HG03439 (cell line): ENCODE measurements around the gene CLMN.

ENCODE experiments used
- ATAC-seq: cut with Tn5 transposase; IDR thresholded peaks from one replicate; pipeline ENCODE4 v1.9.1; 2021; ENCODE audit warnings: mild to moderate bottlenecking, moderate library complexity; ENCODE audit not compliant: unreplicated experiment

Gene CLMN

DNA sequence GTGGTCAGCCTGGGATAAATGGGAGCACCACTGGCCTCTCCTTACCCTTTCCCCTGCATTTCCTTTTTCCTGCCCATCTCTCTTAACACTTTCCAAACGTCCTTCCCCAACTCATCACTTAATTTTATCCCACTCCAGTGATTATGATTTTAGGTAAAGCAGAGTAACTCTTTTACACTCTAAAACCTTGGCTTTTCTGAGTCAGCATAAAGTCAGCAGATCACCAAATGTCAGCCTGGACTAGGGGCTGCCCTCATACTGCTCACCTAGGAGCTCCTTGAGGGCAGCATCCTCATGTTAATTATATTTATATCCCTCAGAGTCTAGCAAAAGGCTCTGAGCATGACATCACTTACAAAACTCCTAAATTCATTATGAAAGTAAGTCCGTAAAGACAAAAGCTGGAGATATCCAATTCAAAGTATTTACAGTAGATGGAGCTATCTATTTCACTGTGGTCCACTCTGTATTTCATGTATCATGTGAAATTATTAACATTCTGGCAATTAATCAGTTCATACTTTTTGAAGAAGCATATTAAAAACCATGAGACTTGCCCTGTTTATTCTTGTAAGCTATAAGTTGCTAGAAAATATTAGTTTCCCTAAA, 145.4 kb downstream of the CLMN start:
- ATAC-seq = no peak

DNA sequence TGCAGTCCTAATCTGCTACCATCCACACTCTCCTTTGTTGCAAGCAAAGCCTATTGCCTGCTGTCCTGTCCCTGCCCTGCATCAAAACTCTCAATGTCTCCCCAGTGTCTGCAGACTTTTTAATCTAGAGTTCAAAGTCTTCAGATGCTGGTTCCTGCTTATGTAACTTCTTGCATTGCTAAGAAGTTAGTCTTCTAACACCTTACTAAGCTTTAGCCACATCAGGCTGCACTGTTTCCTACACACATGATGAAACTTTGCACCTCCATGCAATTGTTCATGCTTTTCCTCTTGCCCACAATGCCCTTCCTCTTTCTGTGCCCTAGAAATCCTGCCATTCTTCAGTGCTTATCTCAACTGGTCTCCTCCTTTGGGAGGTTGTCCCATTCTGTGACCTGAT, 146.2 kb downstream of the CLMN start:
- no peak for ATAC-seq

DNA sequence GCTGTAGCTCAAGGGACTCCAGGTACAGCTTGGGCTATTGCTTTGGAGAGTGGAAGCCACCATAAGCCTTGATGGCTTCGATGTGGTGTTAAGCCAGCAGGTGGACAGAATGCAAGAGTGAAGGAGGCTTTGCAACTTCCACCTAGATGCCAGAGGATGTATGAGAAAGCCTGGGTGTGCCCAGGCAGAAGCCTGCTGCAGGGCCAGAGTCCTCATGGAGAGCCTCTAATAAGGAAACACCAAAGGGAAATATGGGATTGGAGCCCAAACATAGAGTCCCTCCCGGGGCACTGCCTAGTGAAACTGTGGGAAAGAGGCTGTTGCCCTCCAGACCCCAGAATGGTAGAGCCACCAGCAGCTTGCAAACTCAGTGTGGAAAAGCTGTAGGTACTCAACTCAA, 152.5 kb downstream of the CLMN start:
- ATAC-seq = no peak

DNA sequence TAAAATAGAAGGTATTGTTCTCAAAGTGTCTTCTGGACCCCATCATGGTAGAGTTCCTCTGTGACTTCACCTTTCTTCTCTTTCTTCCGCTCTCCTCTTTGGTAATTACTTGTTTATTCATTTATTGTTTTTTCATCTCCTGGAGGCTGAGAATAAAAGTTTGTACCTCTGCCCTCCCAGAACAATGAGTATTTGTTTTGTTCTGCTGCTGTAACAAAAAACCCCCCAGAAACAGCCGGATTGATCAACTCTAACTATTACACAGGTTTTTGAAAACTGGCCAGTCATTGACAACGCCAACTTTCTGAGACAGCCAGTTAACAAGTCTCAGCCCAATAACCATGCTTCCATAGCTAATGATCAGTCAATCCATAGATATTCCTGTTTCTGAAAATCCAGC, 154.2 kb downstream of the CLMN start:
- no peak for ATAC-seq

DNA sequence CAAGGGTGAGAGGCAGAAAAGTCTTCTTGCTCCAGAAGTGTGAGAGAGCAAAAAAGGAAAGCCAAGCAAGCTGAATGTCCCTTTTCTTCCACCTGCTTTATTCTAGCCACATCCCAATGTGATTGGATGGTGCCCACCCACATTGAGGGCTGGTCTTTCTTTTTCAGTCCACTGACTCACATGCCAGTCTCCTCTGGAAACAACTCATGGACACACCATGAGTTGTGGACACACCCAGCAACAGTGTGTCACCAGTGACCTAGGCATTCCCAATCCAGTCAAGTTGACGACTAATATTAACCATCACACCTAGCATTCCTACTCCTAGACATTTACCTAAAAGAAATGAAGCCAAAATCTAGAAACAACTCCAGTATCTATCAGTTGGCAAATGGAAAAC, 155.2 kb downstream of the CLMN start:
- ATAC-seq = no peak

DNA sequence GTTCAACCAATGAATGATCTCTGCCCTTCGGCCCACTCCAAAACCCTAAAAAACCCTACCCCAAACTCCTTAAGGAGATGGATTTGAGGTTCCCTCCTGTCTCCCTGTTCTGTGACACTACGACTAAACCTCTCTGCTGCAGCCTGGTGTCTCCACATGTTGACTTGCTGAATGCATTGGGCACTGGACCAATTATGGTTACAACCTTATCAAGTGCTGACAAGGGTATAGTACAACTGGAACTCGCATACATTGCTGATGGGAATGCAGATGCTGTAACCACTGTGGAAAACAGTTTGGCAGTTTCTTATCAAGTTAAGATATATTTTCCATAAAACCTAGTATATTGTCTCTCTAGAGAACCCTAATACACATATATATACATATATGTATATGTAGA, 156.0 kb downstream of the CLMN start:
- ATAC-seq = no peak

DNA sequence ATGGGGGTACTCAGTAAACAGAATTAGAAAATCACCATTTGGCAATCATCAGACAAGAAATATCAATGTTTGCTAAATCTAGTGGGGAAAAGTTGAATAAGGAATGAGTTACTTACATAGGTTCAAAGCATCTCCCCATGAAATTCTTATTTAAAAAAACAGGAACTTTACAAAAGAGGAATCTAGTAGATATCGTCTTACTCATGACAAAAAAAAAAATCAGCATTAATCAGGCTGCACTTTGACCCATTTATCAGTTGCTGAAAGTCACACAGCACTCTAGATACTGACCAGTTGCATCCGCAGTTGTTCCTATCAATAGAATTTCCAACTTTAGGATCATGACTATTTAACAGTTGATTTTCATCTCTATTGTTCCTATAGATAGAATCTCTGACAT, 156.6 kb downstream of the CLMN start:
- ATAC-seq = no peak

DNA sequence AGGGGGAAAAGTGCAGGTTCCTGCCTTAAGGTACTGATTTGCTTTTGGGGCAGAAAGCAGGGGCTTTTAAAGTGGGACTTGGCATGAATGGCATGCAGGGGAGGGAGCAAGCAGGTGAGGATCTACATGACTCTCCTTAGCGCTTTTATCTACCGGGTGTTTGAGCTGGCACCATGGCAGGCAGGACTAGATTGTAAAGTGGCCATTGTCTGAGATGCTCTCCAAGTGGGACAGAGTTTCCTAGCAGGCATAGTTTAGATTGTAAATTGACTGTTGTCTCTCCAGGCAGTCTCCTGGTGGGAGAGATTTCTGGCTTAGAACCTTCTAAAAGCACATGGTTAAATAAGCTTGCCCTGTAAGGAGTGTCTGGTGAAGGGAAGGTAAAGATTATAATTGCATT, 157.1 kb downstream of the CLMN start:
- no peak for ATAC-seq

DNA sequence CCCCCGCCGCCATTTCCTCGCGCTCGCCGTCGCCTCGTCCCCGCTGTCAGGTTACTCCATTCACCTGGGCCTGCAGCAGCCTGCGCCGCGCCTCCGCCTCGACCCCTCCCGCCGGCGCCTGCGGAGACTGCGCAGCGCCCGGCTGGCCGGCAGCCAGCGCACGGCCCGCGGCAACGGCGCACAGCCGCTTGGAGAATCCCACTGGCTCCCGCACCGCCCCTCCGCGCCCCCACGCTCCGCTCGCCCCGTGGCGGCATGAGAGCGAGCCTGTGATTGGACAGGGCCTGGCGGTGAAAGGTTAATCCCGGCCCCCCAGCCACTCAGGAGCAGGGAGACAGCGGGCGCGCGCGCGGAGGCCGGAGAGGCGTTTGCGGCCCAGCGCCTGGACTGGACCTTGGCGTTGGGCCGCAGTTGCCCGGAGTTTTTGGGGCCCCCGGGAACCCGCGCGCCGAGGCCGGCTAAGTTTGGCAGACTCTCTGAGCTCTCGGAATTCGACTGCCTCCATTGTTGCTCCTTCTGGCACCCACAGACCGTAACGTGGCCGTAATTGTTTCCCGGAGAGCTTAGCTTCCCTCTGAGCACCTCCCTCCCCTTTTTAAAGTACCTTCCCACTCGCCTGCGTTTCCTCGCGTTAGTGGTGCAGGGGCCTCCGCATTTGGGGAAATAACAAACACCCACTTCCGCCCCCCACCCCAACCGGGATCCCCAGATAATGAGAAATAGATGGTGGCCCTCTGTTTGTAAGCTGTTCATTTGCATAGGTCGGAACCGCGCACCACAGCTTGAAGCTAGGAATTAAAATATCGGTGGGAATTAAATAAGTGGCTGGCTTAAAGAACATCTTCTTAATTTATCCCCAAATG, 162.2 kb downstream of the CLMN start, which contains the start of gene DICER1:
Gene DICER1, minus strand, starts transcription at position 203 of the 863 bp plus-strand sequence. CDS start 24,071 bp downstream, outside the sequence.
- peak; percentile 85 for ATAC-seq

DNA sequence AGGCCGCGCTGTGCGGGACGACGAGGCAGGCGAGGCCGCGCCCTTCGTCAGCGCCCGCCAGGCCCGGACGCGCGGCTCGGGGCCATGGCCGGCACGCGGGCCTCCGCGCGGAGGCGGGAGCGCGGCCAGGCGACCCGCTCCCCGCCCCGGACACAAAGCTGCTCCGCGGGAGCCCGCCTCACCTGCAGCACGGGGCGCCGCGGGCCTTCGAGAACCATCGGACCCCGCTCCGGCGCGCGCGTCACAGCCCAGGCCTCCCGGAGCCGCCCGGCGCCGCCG, 162.7 kb downstream of the CLMN start:
- peak; percentile 30 for ATAC-seq

DNA sequence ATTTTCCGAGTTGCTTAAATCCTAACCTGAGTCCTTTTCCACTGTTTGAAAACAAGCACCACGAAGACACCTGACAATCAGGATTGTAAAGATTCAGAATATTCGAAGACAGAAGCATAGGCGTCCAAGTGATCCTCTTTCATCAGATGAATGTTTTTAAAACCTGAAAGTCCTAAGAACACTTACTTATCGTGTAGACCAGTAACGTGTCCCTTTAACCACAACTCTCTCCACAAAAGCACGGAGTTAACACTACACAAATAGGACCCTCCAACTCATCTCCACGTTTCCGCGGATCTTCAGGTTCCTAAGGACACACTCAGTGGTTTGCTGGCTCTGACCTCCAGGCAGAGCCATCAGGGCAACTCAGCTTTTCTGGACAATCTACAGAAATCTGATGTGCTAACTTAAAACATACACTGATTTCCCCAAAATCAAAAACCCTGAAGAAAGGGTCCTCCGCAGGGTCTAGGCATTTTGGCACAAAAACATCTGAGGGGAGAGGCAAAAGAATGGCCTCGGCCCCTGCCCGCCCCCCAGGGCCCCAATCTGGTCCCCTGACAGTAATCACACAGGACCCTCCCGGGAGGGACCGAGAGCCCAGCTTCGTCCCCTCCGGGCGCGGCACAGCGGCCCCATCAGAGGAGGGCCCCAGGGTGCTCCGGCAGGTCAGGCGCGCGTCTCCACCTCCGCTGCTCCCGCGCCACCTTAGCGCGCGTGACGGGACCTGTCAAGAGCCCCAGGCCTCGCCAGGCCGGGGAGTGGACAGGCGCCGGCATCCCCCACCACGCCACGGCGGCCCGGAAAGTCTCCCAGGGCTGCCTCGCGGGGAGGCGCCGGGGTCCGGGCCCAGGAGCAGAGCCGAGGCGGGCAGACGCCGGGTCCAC, 163.3 kb downstream of the CLMN start:
- peak; percentile 32 for ATAC-seq

DNA sequence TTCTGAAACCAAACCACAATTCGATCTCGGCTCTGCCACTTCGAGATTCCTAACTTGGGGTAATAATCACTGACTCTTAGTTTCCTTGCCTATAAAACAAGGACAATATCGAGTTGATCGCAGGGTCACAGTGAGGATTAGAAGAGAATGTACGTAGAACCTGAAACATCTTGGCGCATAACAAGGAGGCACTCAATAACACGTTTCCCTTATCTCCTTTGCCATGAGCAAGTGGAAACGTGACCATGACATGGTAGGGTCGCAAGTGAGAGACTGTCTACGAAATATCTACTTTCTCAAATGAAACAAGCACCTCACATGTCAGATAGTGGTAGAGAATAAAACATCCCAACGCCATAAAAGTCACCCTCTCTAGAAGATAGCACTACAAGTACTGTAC, 164.7 kb downstream of the CLMN start:
- no peak for ATAC-seq

DNA sequence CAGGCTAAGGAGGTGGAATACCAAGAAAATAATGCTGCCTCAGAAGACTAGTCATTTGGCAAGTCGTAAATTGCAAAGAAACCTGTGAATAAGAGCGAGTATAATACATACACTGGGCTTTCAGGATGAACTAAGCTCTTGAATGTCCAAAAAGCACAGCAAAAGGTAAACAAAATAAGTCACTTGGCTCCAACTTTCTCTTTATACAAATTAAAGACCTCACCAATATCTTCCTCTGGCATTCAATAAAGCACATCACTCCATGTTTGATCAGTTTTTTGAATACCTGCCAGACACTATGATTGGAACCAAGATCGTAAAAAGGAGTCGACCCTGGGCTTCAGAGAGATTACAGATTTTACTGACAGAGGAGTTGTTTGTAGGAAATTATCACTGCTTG, 165.8 kb downstream of the CLMN start:
- no peak for ATAC-seq

DNA sequence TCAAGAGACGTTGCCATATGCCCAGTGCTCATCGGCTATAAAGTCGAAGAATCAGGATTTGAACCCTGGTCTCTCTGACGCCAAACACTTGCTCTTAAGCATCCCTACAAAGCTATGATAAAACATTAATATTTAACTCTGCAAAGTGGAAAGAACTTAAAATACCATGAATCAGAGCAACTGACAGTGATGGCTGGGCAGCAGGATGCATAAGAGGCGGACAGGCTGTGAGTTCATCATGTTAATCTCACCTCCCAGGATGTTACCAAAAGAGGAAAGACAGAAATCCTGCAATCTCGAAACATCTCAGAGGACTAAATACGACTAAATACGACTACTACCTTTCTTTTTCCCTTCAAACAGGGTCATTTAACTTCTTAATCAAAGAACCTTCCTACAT, 168.1 kb downstream of the CLMN start:
- no peak for ATAC-seq

DNA sequence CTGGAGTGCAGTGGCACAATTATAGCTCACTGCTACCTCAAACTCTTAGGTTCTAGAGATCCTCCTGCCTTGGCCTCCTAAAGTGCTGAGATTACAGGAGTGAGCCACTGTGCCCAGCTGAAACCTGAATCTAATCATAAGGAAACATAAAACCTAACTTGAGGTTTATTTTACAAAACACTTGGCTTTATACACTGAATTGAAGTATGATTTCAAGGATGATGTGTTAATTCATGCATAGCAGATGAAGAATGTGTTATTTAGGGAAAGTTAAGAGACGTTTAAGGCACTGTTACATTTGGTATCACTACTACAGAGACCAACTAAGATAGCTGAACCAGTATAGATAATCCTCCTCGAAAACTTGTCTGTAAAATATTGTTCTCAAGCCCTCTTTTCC, 168.8 kb downstream of the CLMN start:
- no peak for ATAC-seq

DNA sequence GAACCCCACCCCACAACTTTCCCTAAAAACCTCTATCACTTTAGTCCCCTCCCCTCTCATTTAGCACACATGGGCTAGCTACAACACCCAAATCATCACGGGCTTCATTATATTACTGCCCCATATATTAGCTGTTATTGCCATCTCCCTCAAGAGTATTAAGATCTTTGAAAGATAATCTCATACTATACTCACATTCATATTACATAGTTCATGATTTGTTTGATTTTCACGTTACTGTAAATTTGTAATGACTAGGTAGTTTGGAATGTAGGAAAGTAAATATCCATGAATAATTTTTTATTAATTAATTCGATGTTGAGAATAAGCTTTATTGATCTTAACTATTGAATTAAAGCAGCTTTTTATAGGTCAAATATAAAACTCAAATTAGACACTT, 170.3 kb downstream of the CLMN start:
- ATAC-seq = no peak

DNA sequence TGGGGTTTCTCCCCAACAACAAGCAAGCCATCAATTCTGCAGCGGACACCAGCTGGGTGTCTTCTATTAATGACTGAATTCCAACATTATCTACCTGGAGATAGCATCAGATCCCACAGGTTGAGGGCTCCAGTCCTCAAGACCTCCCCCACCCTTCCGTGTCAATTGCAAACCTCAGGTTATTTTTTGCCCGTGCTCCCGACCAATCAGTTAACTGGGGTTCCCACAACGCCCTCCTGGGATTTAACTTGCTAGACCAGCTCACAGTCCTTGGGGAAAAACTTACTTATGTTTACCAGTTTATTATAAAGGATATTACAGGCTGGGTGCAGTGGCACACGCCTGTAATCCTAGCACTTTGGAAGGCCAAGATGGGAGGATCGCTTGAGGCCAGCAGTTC, 172.1 kb downstream of the CLMN start:
- no peak for ATAC-seq

DNA sequence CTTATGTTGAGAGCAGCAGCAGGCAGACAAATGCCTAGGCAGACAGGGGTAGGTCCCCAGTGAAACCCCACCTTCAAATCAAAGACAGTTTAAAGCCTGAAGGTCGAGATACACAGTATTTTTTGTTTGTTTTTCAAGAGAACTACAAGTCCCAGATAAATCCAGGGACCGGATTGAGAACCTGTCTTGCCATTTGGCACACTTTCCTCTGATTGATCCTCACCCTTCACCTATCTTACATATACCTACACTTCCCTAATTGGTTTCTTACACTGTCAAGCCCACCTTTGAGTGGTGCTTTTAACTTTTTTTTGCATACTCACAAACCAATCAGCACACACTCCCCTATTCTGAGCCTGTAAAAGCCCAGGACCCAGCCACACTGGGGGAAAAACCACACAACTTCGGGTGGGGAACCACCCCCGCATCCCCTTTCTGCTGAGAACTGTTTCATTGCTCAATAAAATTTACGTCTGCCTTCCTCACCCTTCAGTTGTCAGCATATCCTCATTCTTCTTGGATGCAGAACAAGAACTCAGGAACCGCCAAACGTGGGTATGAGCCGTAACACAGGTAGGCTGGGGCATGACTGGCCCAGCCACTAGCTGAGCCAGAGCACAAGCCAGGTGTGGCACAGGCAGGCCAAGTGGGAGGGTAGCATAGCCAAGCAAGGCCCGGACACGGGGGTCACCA, 173.5 kb downstream of the CLMN start:
- no peak for ATAC-seq

DNA sequence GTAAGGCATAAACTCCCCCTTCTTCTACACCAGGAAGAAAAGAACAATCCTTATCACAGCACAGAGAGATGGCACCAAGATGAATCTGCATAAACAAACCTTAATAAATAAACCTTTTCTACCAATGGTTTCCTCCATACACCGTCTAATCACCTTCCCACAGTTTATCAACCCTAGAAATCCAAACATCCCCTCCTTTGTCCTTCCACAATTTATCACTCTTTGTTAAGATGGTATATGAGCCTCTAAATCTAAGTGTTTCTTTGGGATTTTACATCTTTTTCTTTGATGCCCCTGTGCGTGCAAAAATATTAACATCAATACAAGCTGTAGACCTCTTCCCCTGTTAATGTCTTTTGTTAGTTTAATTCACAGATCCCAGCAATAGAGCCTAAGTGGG, 174.9 kb downstream of the CLMN start:
- no peak for ATAC-seq

DNA sequence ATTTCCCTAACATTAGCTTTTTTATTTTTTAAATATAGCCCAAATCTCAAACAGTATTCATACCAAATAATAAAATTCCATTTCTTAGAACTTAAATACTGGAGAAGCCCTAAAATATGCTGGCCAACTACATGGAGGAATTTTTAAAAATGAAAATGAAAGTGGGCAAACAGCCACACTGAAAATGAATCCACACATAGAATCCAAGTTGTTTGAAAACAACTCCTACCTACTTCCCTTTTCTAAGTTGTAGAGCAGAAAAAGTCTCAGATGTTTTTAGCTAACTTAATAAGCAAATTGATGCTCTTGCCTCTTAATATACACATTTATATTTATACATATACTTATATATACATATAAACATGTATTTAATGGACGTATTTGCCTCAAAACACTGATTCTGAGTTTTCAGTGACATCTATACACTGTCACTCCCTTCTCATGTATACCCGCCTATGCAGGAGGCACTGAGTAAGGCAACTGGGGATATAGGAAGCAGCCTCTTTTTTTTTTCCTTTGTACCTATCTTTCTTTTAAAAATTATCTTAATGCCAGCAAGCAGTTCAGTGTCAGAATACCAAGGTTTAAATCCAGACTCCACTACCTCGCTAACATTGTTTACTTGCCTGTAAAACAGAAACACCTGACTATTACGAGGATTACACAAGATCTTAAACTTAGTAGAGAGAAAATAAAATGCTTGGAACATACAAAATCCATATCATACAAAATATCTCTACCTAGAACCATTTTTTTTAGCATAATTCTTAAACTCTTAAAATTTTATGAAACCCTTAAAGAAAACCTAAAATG, 175.7 kb downstream of the CLMN start:
- ATAC-seq = no peak
